Stomach smooth muscle (tissue), 2 donors: ENCODE data around the gene RAB20.
"Not testable (repeated sequence)": the region's sequence is repeated elsewhere in the genome, so short reads cannot be mapped to it uniquely, and the experiment has no call there.

ENCODE experiments used
- H3K27ac ChIP-seq: one replicate; pipeline ENCODE4 v1.7.0; 2013; ENCODE audit warnings: mild to moderate bottlenecking, low read length, inconsistent platforms
- H3K27me3 ChIP-seq, 2 donors: one replicate each; pipeline ENCODE4 v1.7.0; 2013; ENCODE audit warnings: low read length in 2 of 2; ENCODE audit not compliant: insufficient read depth in 2 of 2, control insufficient read depth in 1 of 2
- H3K36me3 ChIP-seq, 2 donors: one replicate each; pipeline ENCODE4 v1.7.0; 2013; ENCODE audit warnings: low read length in 2 of 2; ENCODE audit not compliant: control insufficient read depth in 2 of 2, insufficient read depth in 2 of 2
- H3K4me1 ChIP-seq: one replicate; pipeline ENCODE4 v1.7.0; 2013; ENCODE audit warnings: low read length; ENCODE audit not compliant: control insufficient read depth, insufficient read depth
- H3K4me3 ChIP-seq, 2 donors: one replicate each; pipeline ENCODE4 v1.7.0; 2013; ENCODE audit warnings: low read length in 2 of 2
- H3K9ac ChIP-seq, 2 donors: one replicate each; pipeline ENCODE4 v1.7.0; 2013; ENCODE audit warnings: low read length in 2 of 2, mild to moderate bottlenecking in 1 of 2
- H3K9me3 ChIP-seq, 2 donors: one replicate each; pipeline ENCODE4 v1.7.0; 2013; ENCODE audit warnings: low read length in 2 of 2; ENCODE audit not compliant: control insufficient read depth in 2 of 2
- donor health status: healthy.
- donor health status: Pancreatic carcinoma.

RAB20 gene

GRCh38 chr13:110498765-110499164, 62.8 kb downstream of the RAB20 start:
- Histone ChIP-seq H3K4me1 (peaks cover 6% of the 10 kb centered on the region), H3K27me3 (no peaks in the 10 kb centered on the region), H3K9ac (no peak overlapping the region), H3K27ac (no peak overlapping the region), H3K36me3 (peaks cover 84 to 92% of the 10 kb centered on the region in 2 donors), H3K4me3 (no peak overlapping the region), H3K9me3 (no peaks in the 10 kb centered on the region)

GRCh38 chr13:110498327-110498726, 63.2 kb downstream of the RAB20 start:
- Histone ChIP-seq H3K4me1 (peaks cover 5% of the 10 kb centered on the region), H3K9ac (no peak overlapping the region), H3K27ac (no peak overlapping the region), H3K9me3 (no peaks in the 10 kb centered on the region), H3K4me3 (no peak overlapping the region), H3K27me3 (no peaks in the 10 kb centered on the region), H3K36me3 (peaks cover 82 to 93% of the 10 kb centered on the region in 2 donors)

GRCh38 chr13:110497896-110498295, 63.6 kb downstream of the RAB20 start:
- H3K36me3 ChIP-seq: peaks cover 81 to 93% of the 10 kb centered on the region in 2 donors
- H3K4me3 ChIP-seq, H3K27me3 ChIP-seq: not testable (repeated sequence)

GRCh38 chr13:110497003-110497402, 64.5 kb downstream of the RAB20 start:
- H3K36me3 ChIP-seq: peaks cover 81 to 93% of the 10 kb centered on the region in 2 donors
- no peak overlapping the region for H3K27ac ChIP-seq
- H3K4me1 ChIP-seq: no peaks in the 10 kb centered on the region
- no peak overlapping the region for H3K4me3 ChIP-seq
- no peaks in the 10 kb centered on the region for H3K27me3 ChIP-seq
- no peak overlapping the region for H3K9ac ChIP-seq
- H3K9me3 ChIP-seq: no peaks in the 10 kb centered on the region

More at GRCh38 chr13:110497896-110498295, 63.6 kb downstream of the RAB20 start:
- H3K9me3 ChIP-seq, H3K27ac ChIP-seq, H3K9ac ChIP-seq, H3K4me1 ChIP-seq: not testable (repeated sequence)

- Histone ChIP-seq H3K4me1 (no peaks in the 10 kb centered on the region), H3K4me3 (no peak overlapping the region), H3K36me3 (peaks cover 83 to 93% of the 10 kb centered on the region in 2 donors), H3K27ac (peak overlapping the region; percentile 53), H3K9ac (no peak overlapping the region), H3K9me3 (no peaks in the 10 kb centered on the region), H3K27me3 (no peaks in the 10 kb centered on the region)
These were observed 65.2 kb downstream of the RAB20 start for GRCh38 chr13:110496281-110496680.

GRCh38 chr13:110495881-110496280, 65.6 kb downstream of the RAB20 start:
- H3K4me3 ChIP-seq: no peak overlapping the region
- no peaks in the 10 kb centered on the region for H3K9me3 ChIP-seq
- H3K9ac ChIP-seq: no peak overlapping the region
- H3K27me3 ChIP-seq: no peaks in the 10 kb centered on the region
- peak overlapping the region; percentile 53 for H3K27ac ChIP-seq
- H3K4me1 ChIP-seq: no peaks in the 10 kb centered on the region
- H3K36me3 ChIP-seq: peaks cover 83 to 93% of the 10 kb centered on the region in 2 donors

- H3K4me1 ChIP-seq: no peaks in the 10 kb centered on the region
- no peaks in the 10 kb centered on the region for H3K27me3 ChIP-seq
- H3K36me3 ChIP-seq: peaks cover 83 to 93% of the 10 kb centered on the region in 2 donors
- H3K4me3 ChIP-seq: no peak overlapping the region
- H3K9ac ChIP-seq: no peak overlapping the region
- no peaks in the 10 kb centered on the region for H3K9me3 ChIP-seq
- peak overlapping the region; percentile 18 for H3K27ac ChIP-seq
These were observed 66.1 kb downstream of the RAB20 start for GRCh38 chr13:110495376-110495775.

- Histone ChIP-seq H3K9ac (no peak overlapping the region), H3K4me1 (no peaks in the 10 kb centered on the region), H3K27ac (peak overlapping the region; percentile 11), H3K9me3 (no peaks in the 10 kb centered on the region), H3K27me3 (no peaks in the 10 kb centered on the region), H3K4me3 (no peak overlapping the region), H3K36me3 (peaks cover 85 to 91% of the 10 kb centered on the region in 2 donors)
These were observed 67.9 kb downstream of the RAB20 start for GRCh38 chr13:110493613-110494012.

GRCh38 chr13:110492679-110493593, 68.6 kb downstream of the RAB20 start:
- H3K27ac ChIP-seq: peak overlapping the region; percentile 31
- H3K4me3 ChIP-seq: no peak overlapping the region
- H3K9me3 ChIP-seq: no peaks in the 10 kb centered on the region
- H3K9ac ChIP-seq: no peak overlapping the region
- H3K36me3 ChIP-seq: peaks cover 83 to 90% of the 10 kb centered on the region in 2 donors
- no peaks in the 10 kb centered on the region for H3K27me3 ChIP-seq
- no peaks in the 10 kb centered on the region for H3K4me1 ChIP-seq

GRCh38 chr13:110491869-110492678, 69.4 kb downstream of the RAB20 start:
- H3K27me3 ChIP-seq: no peaks in the 10 kb centered on the region
- peak overlapping the region; percentile 31 for H3K27ac ChIP-seq
- no peaks in the 10 kb centered on the region for H3K9me3 ChIP-seq
- no peak overlapping the region for H3K4me3 ChIP-seq
- H3K4me1 ChIP-seq: no peaks in the 10 kb centered on the region
- peaks cover 81 to 92% of the 10 kb centered on the region in 2 donors for H3K36me3 ChIP-seq
- H3K9ac ChIP-seq: no peak overlapping the region
